Stimulated activated CD4-positive, alpha-beta T cell treated with anti-CD3 and anti-CD28 coated beads, Interleukin-15, amount 100 ng/mL, for 24 hours (primary cell): ENCODE measurements around the gene NXF1.
"Not testable (repeated sequence)": the region's sequence is repeated elsewhere in the genome, so short reads cannot be mapped to it uniquely, and the experiment has no call there.

Experiments
- DNase-seq: peaks from one replicate; pipeline ENCODE4 v3.0.0-alpha.2; 2020

The NXF1 gene

GRCh38 chr11:62805076-62805892 is at the start of gene NXF1:
TSS of gene NXF1 (minus strand) at chr11:62805440. CDS start at chr11:62805356, 84 bp downstream.
- peak; percentile 95 for DNase-seq

GRCh38 chr11:62854013-62854824 is 49.0 kb upstream of the NXF1 start:
- DNase-seq = peak; percentile 53

- DNase-seq = peak; percentile 30
Measured at GRCh38 chr11:62853279-62853965, 48.2 kb upstream of the NXF1 start.

- no peak for DNase-seq
Measured at GRCh38 chr11:62852523-62853188, 47.4 kb upstream of the NXF1 start.

GRCh38 chr11:62851807-62852522 is 46.7 kb upstream of the NXF1 start:
- DNase-seq = no peak

- DNase-seq = peak; percentile 62
Measured at GRCh38 chr11:62850911-62851806, 45.9 kb upstream of the NXF1 start.

- no peak for DNase-seq
Measured at GRCh38 chr11:62847767-62848314, 42.6 kb upstream of the NXF1 start.

- DNase-seq = no peak
Measured at GRCh38 chr11:62846177-62846576, 40.9 kb upstream of the NXF1 start.

GRCh38 chr11:62844154-62844553 is 38.9 kb upstream of the NXF1 start:
- DNase-seq = no peak

- DNase-seq = no peak
Measured at GRCh38 chr11:62843466-62843865, 38.2 kb upstream of the NXF1 start.

- DNase-seq = not testable (repeated sequence)
Measured at GRCh38 chr11:62842891-62843290, 37.7 kb upstream of the NXF1 start.

- peak; percentile 67 for DNase-seq
Measured at GRCh38 chr11:62842171-62842741, 37.0 kb upstream of the NXF1 start.

GRCh38 chr11:62841361-62842170 is 36.3 kb upstream of the NXF1 start:
- peak; percentile 84 for DNase-seq

- DNase-seq = peak; percentile 90
Measured at GRCh38 chr11:62840721-62841360, 35.6 kb upstream of the NXF1 start.

GRCh38 chr11:62839050-62839945 is 34.1 kb upstream of the NXF1 start, which contains the start of gene WDR74:
TSS of gene WDR74 (minus strand) at chr11:62839590. CDS start at chr11:62839570, 20 bp downstream.
- peak; percentile 94 for DNase-seq

- DNase-seq = no peak
Measured at GRCh38 chr11:62835336-62835735, 30.1 kb upstream of the NXF1 start.
